ENCODE data around the gene SYT9. TPM values are rescaled to one million over a fixed set of nuclear protein-coding genes. Genes with fewer than 3 reads are reported as not detected.

SYT9 gene
- not detected in 2 replicates for total RNA-seq (2014; rRNA removed; shearing (Covaris generic))

GRCh38 chr11:7251836-7252682 is at the start of gene SYT9:
SYT9 (plus strand) TSS chr11:7251904; CDS start chr11:7252187, 283 bp downstream.
- DNase-seq (ENCODE audit: low read depth) = peak; percentile 2

GRCh38 chr11:7202412-7202811 is 49.3 kb upstream of the SYT9 start:
- DNase-seq (ENCODE audit: low read depth) = no peak

GRCh38 chr11:7204778-7205177 is 46.9 kb upstream of the SYT9 start:
- DNase-seq (ENCODE audit: low read depth) = no peak

GRCh38 chr11:7208391-7208790 is 43.3 kb upstream of the SYT9 start:
- DNase-seq (ENCODE audit: low read depth) = no peak

- no peak for DNase-seq (ENCODE audit: low read depth)
These were observed 32.2 kb upstream of the SYT9 start for GRCh38 chr11:7219491-7219890.

- DNase-seq (ENCODE audit: low read depth) = no peak
These were observed 31.1 kb upstream of the SYT9 start for GRCh38 chr11:7220636-7221035.

- no peak for DNase-seq (ENCODE audit: low read depth)
These were observed 29.1 kb upstream of the SYT9 start for GRCh38 chr11:7222619-7223018.

GRCh38 chr11:7239877-7240276 is 11.8 kb upstream of the SYT9 start:
- DNase-seq (ENCODE audit: low read depth) = no peak

GRCh38 chr11:7245341-7245740 is 6.4 kb upstream of the SYT9 start:
- DNase-seq (ENCODE audit: low read depth) = no peak

GRCh38 chr11:7246179-7246578 is 5.5 kb upstream of the SYT9 start:
- DNase-seq (ENCODE audit: low read depth) = no peak

- no peak for DNase-seq (ENCODE audit: low read depth)
These were observed 1.5 kb upstream of the SYT9 start for GRCh38 chr11:7250166-7250565.

GRCh38 chr11:7251487-7251835 is 243 bp upstream of the SYT9 start:
- DNase-seq (ENCODE audit: low read depth) = no peak

GRCh38 chr11:7252683-7253213 is 1.0 kb downstream of the SYT9 start:
- no peak for DNase-seq (ENCODE audit: low read depth)

- no peak for DNase-seq (ENCODE audit: low read depth)
These were observed 2.1 kb downstream of the SYT9 start for GRCh38 chr11:7253800-7254199.

GRCh38 chr11:7254731-7255291 is 3.1 kb downstream of the SYT9 start:
- DNase-seq (ENCODE audit: low read depth) = no peak

- DNase-seq (ENCODE audit: low read depth) = no peak
These were observed 5.2 kb downstream of the SYT9 start for GRCh38 chr11:7256943-7257342.

GRCh38 chr11:7257724-7258123 is 6.0 kb downstream of the SYT9 start:
- DNase-seq (ENCODE audit: low read depth) = no peak

GRCh38 chr11:7261578-7261977 is 9.9 kb downstream of the SYT9 start:
- no peak for DNase-seq (ENCODE audit: low read depth)

GRCh38 chr11:7262672-7263071 is 11.0 kb downstream of the SYT9 start:
- no peak for DNase-seq (ENCODE audit: low read depth)

- no peak for DNase-seq (ENCODE audit: low read depth)
These were observed 12.1 kb downstream of the SYT9 start for GRCh38 chr11:7263842-7264241.

- DNase-seq (ENCODE audit: low read depth) = no peak
These were observed 17.1 kb downstream of the SYT9 start for GRCh38 chr11:7268758-7269157.

GRCh38 chr11:7270233-7270865 is 18.6 kb downstream of the SYT9 start:
- no peak for DNase-seq (ENCODE audit: low read depth)

GRCh38 chr11:7272373-7272772 is 20.7 kb downstream of the SYT9 start:
- DNase-seq (ENCODE audit: low read depth) = no peak
